DOHH2 (cell line): ENCODE data around the gene RAB3B.

Experiments
- CTCF ChIP-seq: fragments of 200-600 bp; sonication (generic); IDR thresholded peaks from one replicate; pipeline ENCODE4 v1.5.1; 2014; ENCODE audit warnings: antibody characterized with exemption, mild to moderate bottlenecking, low read depth, low read length; ENCODE audit not compliant: poor library complexity, severe bottlenecking
- EZH2phosphoT487 ChIP-seq: fragments of 200-600 bp; sonication (generic); IDR thresholded peaks from 2 replicates; pipeline ENCODE4 v1.6.1; 2017; ENCODE audit warnings: borderline replicate concordance, mild to moderate bottlenecking, antibody characterized with exemption, low read length, moderate library complexity, mixed read lengths

GRCh38 chr1:52026278-52026677, 35.8 kb upstream of the RAB3B start:
- TF ChIP-seq CTCF (no peak), EZH2phosphoT487 (no peak)
